HG03558 (cell line): ENCODE results near the gene COL28A1.
"Not testable (repeated sequence)": the region's sequence is repeated elsewhere in the genome, so short reads cannot be mapped to it uniquely, and the experiment has no call there.

Experiments
- ATAC-seq: cut with Tn5 transposase; IDR thresholded peaks from one replicate; pipeline ENCODE4 v1.9.1; 2021; ENCODE audit warnings: moderate number of reproducible peaks; ENCODE audit not compliant: unreplicated experiment; ENCODE audit errors: extremely low read depth

The COL28A1 gene

GRCh38 chr7:7478569-7478968 lies 57.1 kb downstream of the COL28A1 start:
- ATAC-seq: no peak

- ATAC-seq: not testable (repeated sequence)
Observed at GRCh38 chr7:7477641-7478040, 58.0 kb downstream of the COL28A1 start.

GRCh38 chr7:7476381-7476780 lies 59.3 kb downstream of the COL28A1 start:
- ATAC-seq: no peak

DNA sequence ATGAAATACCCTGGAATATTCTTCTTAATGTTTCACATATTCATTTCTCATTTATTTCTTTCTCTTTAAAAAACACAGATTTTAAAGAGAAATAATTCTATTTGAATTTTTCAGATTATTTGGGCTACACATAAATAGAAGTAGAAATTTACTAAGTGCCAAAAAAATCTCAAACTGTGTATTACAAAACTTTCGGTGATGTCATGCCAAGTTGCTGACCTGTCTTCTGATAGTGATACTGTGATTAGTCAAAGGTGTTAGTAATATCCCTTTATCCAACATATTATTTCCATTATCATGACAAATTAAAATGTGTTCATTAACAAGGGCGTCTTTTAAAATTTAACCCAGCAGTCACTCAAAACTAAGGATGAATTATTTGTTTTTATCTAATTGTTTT lies 60.1 kb downstream of the COL28A1 start:
- ATAC-seq: no peak

- no peak for ATAC-seq
Observed at GRCh38 chr7:7474436-7474835, 61.2 kb downstream of the COL28A1 start.

GRCh38 chr7:7464991-7465765 lies 70.5 kb downstream of the COL28A1 start:
- not testable (repeated sequence) for ATAC-seq

GRCh38 chr7:7454000-7454399 lies 81.7 kb downstream of the COL28A1 start:
- ATAC-seq: no peak

GRCh38 chr7:7452652-7453051 lies 83.0 kb downstream of the COL28A1 start:
- ATAC-seq: no peak

- no peak for ATAC-seq
Observed at GRCh38 chr7:7452119-7452518, 83.6 kb downstream of the COL28A1 start.

- ATAC-seq: no peak
Observed at GRCh38 chr7:7449055-7449454, 86.6 kb downstream of the COL28A1 start.

- no peak for ATAC-seq
Observed at GRCh38 chr7:7446616-7447015, 89.1 kb downstream of the COL28A1 start.

DNA sequence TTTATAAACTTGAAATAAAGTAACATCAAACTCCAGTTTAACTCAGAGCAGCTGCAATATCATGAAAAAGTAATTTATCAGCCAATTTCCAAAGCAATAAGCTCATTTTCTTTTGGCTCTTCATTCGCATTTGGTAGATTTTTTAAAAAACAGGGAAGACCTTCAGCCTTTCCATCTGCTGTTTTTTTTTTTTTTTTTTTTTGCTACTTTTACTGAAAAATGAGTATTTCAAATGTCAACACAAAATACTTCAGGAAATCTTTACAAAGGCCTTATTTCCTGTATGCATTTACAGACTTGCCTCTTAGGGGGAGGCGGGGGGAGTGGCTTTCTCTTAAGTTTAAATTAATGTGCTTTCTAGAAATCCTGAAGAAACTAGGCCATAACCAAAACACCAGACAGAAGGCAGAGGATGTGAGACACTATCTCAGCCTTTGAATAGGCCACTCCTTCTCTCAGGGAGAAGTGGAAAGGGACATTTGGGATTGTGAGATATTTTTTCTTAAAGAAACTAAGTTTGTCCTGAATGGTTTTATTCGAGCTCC lies 91.8 kb downstream of the COL28A1 start:
- ATAC-seq: no peak

DNA sequence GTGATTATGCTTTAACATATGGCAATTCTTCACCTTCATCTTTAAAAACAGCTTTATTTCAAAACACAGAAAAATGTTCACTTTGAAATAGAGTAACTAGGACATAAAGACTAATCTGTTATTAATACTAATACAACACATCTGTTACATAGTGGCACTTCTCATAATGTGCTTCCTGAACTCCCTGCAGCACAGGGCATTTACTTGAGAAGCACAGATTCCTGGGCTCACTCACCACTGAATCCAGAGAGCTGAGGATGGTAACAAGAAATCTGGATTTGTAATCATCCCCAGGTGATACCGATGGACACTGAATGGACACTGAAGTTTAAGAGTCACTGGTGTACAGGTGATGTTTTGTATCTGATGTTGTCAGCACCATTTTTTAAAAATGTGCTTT lies 96.1 kb downstream of the COL28A1 start:
- no peak for ATAC-seq

DNA sequence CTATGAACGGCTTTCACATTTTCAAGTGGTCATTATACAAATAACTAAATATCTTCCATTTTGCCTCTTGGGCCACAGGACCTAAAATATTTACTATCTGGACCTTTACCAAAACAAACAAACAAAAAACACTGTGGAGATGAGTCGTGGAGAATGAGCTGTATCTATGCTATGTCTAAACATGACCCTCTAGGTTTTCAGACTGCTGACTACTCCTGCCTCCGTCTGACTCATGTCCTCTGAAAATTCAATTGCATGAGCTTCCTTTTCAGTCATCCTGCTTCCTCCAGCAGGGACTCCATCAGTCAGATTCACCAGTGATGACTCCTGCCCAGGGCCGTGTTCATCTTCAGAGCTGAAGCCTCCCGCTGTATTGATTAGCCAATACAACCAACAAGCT lies 96.8 kb downstream of the COL28A1 start:
- ATAC-seq: no peak

DNA sequence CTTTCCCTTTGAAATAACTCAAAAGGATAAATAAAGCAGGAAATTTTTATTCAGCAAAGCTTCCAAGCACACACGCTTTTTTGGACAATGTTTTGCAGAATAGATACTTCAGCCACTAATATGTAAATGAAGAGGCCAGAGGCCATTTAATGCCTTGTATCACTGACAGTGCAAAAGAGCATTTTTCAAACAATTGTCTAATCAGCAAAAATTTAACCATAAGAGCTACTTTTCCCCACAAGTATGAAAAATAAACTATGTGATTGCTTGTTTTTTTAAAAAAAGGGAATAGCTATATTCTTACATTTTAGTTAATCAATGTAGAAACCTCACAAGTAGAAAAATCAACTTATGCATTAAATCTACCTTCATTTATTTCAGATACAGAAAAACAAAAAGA lies 99.7 kb downstream of the COL28A1 start:
- ATAC-seq: no peak

GRCh38 chr7:7434329-7434728 lies 101.3 kb downstream of the COL28A1 start:
- ATAC-seq: no peak

GRCh38 chr7:7433811-7434210 lies 101.9 kb downstream of the COL28A1 start:
- ATAC-seq: no peak

DNA sequence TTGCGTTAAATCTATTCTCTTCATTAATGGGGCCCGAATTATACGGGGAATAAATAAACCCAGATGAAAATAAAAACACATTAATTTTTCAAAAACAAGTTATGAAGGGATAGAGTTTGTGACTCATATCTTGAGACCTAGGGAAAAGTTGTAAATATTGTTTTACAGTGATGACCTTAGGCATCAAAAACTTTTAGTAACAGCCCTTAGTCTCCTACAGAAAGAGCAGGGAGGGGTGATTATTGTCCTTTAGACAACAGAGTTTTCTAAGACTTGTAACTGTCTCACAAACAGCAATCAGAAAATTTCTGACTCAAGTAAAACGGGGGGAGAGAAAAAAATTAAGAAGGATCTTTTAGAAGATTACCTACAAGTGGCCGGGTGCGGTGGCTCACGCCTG lies 102.7 kb downstream of the COL28A1 start:
- no peak for ATAC-seq

DNA sequence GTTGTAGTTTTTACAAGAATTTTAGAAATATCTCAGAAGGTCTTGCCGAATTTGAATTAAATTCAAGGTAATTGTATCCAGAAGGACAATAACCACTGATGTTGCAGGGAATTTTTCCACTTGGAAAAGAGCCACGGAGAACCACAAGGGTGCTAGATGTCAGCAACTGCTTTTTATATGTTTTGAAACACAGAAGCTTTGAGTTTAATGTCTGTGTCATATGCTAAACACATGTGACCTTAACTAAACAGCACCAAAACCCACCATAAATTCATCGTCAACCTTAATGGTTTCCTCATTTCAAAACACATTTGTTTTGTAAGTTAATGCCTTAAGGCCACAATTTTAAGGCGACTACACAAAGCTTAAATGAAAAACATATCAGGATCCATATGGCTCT lies 106.9 kb downstream of the COL28A1 start:
- ATAC-seq: no peak

DNA sequence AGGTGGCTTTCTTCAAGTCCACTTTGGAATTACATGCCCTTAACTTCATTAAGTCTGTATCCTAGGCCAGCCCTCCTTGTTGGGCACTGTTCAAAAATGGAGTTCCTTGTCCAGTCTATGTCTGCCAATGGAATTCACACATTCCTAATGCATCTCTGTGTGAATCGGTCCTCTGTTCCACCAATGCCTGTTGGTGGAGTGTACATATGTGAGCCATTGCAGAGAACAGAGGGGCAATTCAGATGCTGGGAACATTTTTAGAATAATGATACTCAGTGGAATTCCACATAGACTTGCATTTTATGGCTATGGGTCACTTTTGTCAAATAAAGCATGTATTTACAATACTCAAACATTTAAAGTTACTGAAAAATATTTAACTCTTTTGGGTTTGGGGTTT lies 108.3 kb downstream of the COL28A1 start:
- ATAC-seq: no peak

- no peak for ATAC-seq
Observed at GRCh38 chr7:7426676-7427075, 109.0 kb downstream of the COL28A1 start.

- ATAC-seq: no peak
Observed at GRCh38 chr7:7425321-7425720, 110.4 kb downstream of the COL28A1 start.
